ENCODE results near the gene SENP3. TPM values are rescaled to one million over a fixed set of nuclear protein-coding genes. Genes with fewer than 3 reads are reported as not detected.

SENP3 gene
- total and polyA plus RNA-seq, 2 of the 4 experiments (the other 2 are of a cell fraction), result 82.4 to 120 TPM

- Histone ChIP-seq H3K4me3 (ENCODE audit: insufficient read depth, low read depth, low read length) (no peak overlapping the region), H4K8ac (ENCODE audit: low read depth in 2 of 2, low read length in 2 of 2) (no peak overlapping the region), H3K56ac (ENCODE audit: extremely low read depth, insufficient read depth, low read length) (no peak overlapping the region), H4K5ac (ENCODE audit: low read depth, low read length) (no peak overlapping the region), H3K36me3 (ENCODE audit: control insufficient read depth, insufficient read depth, low read length) (peaks cover 4% of the 10 kb centered on the region; the same call in 1 of the 2 replicates), H3K14ac (replicated peaks; ENCODE audit: low read depth, low read length) (no peak overlapping the region), H3K9me1 (ENCODE audit: insufficient read depth, low read length) (peaks cover 5% of the 10 kb centered on the region; the same call in 1 of the 2 replicates), H3K18ac (ENCODE audit: low read depth, low read length) (no peak overlapping the region), H2BK120ac (ENCODE audit: low read depth, low read length) (no peak overlapping the region), H2BK5ac (ENCODE audit: low read depth, low read length, poor library complexity, severe bottlenecking) (no peak overlapping the region), H2BK20ac (ENCODE audit: low read depth, low read length) (no peak overlapping the region), H3K4me1 (ENCODE audit: control insufficient read depth, insufficient read depth, low read length) (peaks cover 8% of the 10 kb centered on the region), H3K79me1 (ENCODE audit: low read depth in 1 of 2, low read length in 2 of 2) (peaks cover 0 to 13% of the 10 kb centered on the region in 2 experiments; a peak in 2 of 4 replicates), H2BK15ac (ENCODE audit: low read depth, low read length) (no peak overlapping the region), H3K4ac (ENCODE audit: low read depth, low read length) (no peak overlapping the region), H2AFZ (replicated peaks; ENCODE audit: low read length, poor library complexity) (no peak overlapping the region), H4K20me1 (ENCODE audit: insufficient read depth, low read length) (no peaks in the 10 kb centered on the region), H4K91ac (ENCODE audit: insufficient read depth, low read depth, low read length) (no peak overlapping the region), H3K23ac (ENCODE audit: low read depth, low read length) (no peak overlapping the region), H2AK5ac (ENCODE audit: low read depth, low read length) (no peak overlapping the region), H2AK9ac (replicated peaks; ENCODE audit: low read depth, low read length, poor library complexity) (no peak overlapping the region), H3K4me2 (ENCODE audit: low read depth, low read length) (no peak overlapping the region), H3K9ac (ENCODE audit: low read depth, low read length) (no peak overlapping the region), H3K27ac (ENCODE audit: insufficient read depth, low read length) (no peak overlapping the region), H3K27me3 (ENCODE audit: control insufficient read depth, insufficient read depth, low read length) (no peaks in the 10 kb centered on the region), H3K9me3 (ENCODE audit: control insufficient read depth, insufficient read depth, low read length) (no peaks in the 10 kb centered on the region)
- no TSS peak for BruUV-seq (replicated peaks)
- TF ChIP-seq NFE2L2 (IDR thresholded peaks at IDR 0.05; ENCODE audit: low read depth, low read length) (no peak), RCOR1 (IDR thresholded peaks at IDR 0.05; ENCODE audit: insufficient replicate concordance, low read length) (no peak), POLR2A (IDR thresholded peaks at IDR 0.05; ENCODE audit: low read depth, low read length) (no peak), RAD21 (IDR thresholded peaks at IDR 0.05; ENCODE audit: low read length) (no peak), CHD1 (IDR thresholded peaks at IDR 0.05; ENCODE audit: low read depth, low read length) (no peak), CTCF (conservative IDR thresholded peaks at IDR 0.05; ENCODE audit: low read depth, low read length) (no peak), CEBPB (IDR thresholded peaks at IDR 0.05; ENCODE audit: low read depth, low read length) (no peak), SMC3 (IDR thresholded peaks at IDR 0.05; ENCODE audit: low read depth, low read length) (no peak), RFX5 (IDR thresholded peaks at IDR 0.05; ENCODE audit: low read depth, low read length) (no peak), USF2 (IDR thresholded peaks at IDR 0.05; ENCODE audit: low read depth, low read length) (no peak), FOS (IDR thresholded peaks at IDR 0.05; ENCODE audit: low read depth, low read length) (no peak), BHLHE40 (IDR thresholded peaks at IDR 0.05; ENCODE audit: low read depth, low read length) (no peak), MAFK (IDR thresholded peaks at IDR 0.05; ENCODE audit: low read depth, low read length) (no peak), MXI1 (IDR thresholded peaks at IDR 0.05; ENCODE audit: borderline replicate concordance, low read depth, low read length) (no peak)
- intact Hi-C loops (cut with micrococcal nuclease) (no loop called here), in situ Hi-C loops (cut with MboI; ENCODE audit: low sequenced_read_pairs) (loop anchor here (5.0 to 10.0 kb wide), 2 partner anchors 40 to 198 kb away; partner anchors contain the start of genes KCTD11 and TMEM95), dilution Hi-C loops (cut with HindIII; ENCODE audit: low sequenced_read_pairs, unreplicated experiment) (no loop called here)
- no peak for DNase-seq
- no peak for ATAC-seq (ENCODE audit: low read depth)
- 95% methylated on average over 3 of the region's 6 CpGs; no CpG with 5 or more reads in 1 of the 2 experiments for WGBS, 2 experiments (ENCODE audit: extremely low coverage in 2 of 2, insufficient read length in 1 of 2)
- CTCF ChIA-PET, result no interaction called here
- POLR2A ChIA-PET (ENCODE audit: unreplicated experiment), result no interaction called here
Measured at GRCh38 chr17:7552621-7553051, 9.1 kb upstream of the SENP3 start.

All from IMR-90 (cell line).